RWPE2 (cell line): ENCODE results near the gene MINAR1.

ENCODE experiments used
- ATAC-seq: fragments of 200-7000 bp; cut with Tn5 transposase; 3 replicates; pipeline ENCODE4 v1.9.1; 2021; ENCODE audit warnings: low read depth
- DNase-seq: peaks from one replicate; pipeline ENCODE4 v3.0.0-alpha.2; 2020; ENCODE audit warnings: low spot score
- H3K27ac ChIP-seq: fragments of 450-650 bp; 2 replicates; pipeline ENCODE4 v1.5.1; 2017; ENCODE audit warnings: mild to moderate bottlenecking; ENCODE audit not compliant: poor library complexity, severe bottlenecking
- H3K27me3 ChIP-seq: fragments of 250-450 bp; sonication (Bioruptor Pico); 2 replicates; pipeline ENCODE4 v1.5.1; 2021; ENCODE audit warnings: mild to moderate bottlenecking, moderate library complexity; ENCODE audit not compliant: insufficient read depth, poor library complexity, severe bottlenecking
- H3K36me3 ChIP-seq: fragments of 250-450 bp; sonication (Bioruptor Pico); 2 replicates; pipeline ENCODE4 v1.5.1; 2020; ENCODE audit warnings: low read depth, mild to moderate bottlenecking, moderate library complexity
- H3K4me1 ChIP-seq: fragments of 250-450 bp; sonication (Bioruptor Pico); 2 replicates; pipeline ENCODE4 v1.5.1; 2021; ENCODE audit warnings: mild to moderate bottlenecking, moderate library complexity; ENCODE audit not compliant: insufficient read depth, poor library complexity, severe bottlenecking
- H3K4me3 ChIP-seq: fragments of 250-450 bp; sonication (Bioruptor Pico); 2 replicates; pipeline ENCODE4 v1.5.1; 2021; ENCODE audit warnings: mild to moderate bottlenecking, moderate library complexity; ENCODE audit not compliant: severe bottlenecking
- H3K9me3 ChIP-seq: fragments of 250-450 bp; sonication (Bioruptor Pico); 2 replicates; pipeline ENCODE4 v1.5.1; 2021; ENCODE audit warnings: mild to moderate bottlenecking, moderate library complexity; ENCODE audit not compliant: severe bottlenecking
- TF ChIP-seq, protein P1 (sequence below): fragments of 450-650 bp; IDR thresholded peaks from one replicate; pipeline ENCODE4 v1.5.1; 2017; ENCODE audit warnings: mild to moderate bottlenecking, moderate library complexity; ENCODE audit not compliant: poor library complexity, severe bottlenecking

The MINAR1 gene

GRCh38 chr15:79430901-79431635, 1.1 kb upstream of the MINAR1 start:
- ATAC-seq (no peak), DNase-seq (no peak)
- Histone ChIP-seq H3K4me1 (no peaks in the 10 kb centered on the region), H3K4me3 (no peak overlapping the region), H3K9me3 (no peaks in the 10 kb centered on the region), H3K36me3 (no peaks in the 10 kb centered on the region), H3K27me3 (peaks cover 87% of the 10 kb centered on the region), H3K27ac (no peak overlapping the region)
- TF ChIP-seq, protein P1, sequence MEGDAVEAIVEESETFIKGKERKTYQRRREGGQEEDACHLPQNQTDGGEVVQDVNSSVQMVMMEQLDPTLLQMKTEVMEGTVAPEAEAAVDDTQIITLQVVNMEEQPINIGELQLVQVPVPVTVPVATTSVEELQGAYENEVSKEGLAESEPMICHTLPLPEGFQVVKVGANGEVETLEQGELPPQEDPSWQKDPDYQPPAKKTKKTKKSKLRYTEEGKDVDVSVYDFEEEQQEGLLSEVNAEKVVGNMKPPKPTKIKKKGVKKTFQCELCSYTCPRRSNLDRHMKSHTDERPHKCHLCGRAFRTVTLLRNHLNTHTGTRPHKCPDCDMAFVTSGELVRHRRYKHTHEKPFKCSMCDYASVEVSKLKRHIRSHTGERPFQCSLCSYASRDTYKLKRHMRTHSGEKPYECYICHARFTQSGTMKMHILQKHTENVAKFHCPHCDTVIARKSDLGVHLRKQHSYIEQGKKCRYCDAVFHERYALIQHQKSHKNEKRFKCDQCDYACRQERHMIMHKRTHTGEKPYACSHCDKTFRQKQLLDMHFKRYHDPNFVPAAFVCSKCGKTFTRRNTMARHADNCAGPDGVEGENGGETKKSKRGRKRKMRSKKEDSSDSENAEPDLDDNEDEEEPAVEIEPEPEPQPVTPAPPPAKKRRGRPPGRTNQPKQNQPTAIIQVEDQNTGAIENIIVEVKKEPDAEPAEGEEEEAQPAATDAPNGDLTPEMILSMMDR: no peak

- Histone ChIP-seq H3K27ac (no peak overlapping the region), H3K4me3 (peak overlapping the region; percentile 15), H3K4me1 (no peaks in the 10 kb centered on the region), H3K9me3 (no peaks in the 10 kb centered on the region), H3K27me3 (peaks cover 87% of the 10 kb centered on the region), H3K36me3 (no peaks in the 10 kb centered on the region)
- ATAC-seq (peak; percentile 30), DNase-seq (no peak)
- TF ChIP-seq, protein P1: peak; percentile 7
Measured at GRCh38 chr15:79432345-79433275, 474 bp downstream of the MINAR1 start.

GRCh38 chr15:79433276-79433990, 1.3 kb downstream of the MINAR1 start:
- TF ChIP-seq, protein P1: no peak
- peaks cover 82% of the 10 kb centered on the region for H3K27me3 ChIP-seq
- H3K27ac ChIP-seq: no peak overlapping the region
- no peaks in the 10 kb centered on the region for H3K9me3 ChIP-seq
- H3K4me3 ChIP-seq: no peak overlapping the region
- DNase-seq: no peak
- ATAC-seq: no peak
- no peaks in the 10 kb centered on the region for H3K36me3 ChIP-seq
- no peaks in the 10 kb centered on the region for H3K4me1 ChIP-seq

DNA sequence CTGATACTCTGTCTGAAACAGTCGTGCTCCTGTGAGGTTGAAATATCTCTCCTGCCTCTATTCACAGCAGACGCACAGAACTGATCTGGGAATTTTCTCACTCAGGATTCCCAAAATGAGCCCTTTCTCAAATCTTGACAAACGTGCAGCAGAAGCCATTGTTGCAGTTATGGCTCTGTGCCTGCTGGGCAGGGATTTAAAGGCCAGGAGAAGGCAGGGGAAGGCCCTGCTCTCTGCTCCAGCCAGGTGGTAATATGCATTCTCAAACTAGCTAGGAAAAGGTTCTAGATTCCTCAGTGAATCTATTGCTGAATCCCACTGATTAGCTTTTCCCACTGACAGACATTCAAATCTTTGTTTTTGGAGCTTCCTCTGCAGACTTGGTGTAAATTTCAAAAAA, 2.2 kb downstream of the MINAR1 start:
- H3K36me3 ChIP-seq: no peaks in the 10 kb centered on the region
- peaks cover 73% of the 10 kb centered on the region for H3K27me3 ChIP-seq
- no peak for ATAC-seq

More for the DNA sequence above, 2.2 kb downstream of the MINAR1 start:
- no peak for DNase-seq
- Histone ChIP-seq H3K27ac (no peak overlapping the region), H3K4me3 (no peak overlapping the region), H3K9me3 (no peaks in the 10 kb centered on the region), H3K4me1 (no peaks in the 10 kb centered on the region)
- TF ChIP-seq, protein P1: no peak
